ENCODE results near the gene TRIP10.

DNA sequence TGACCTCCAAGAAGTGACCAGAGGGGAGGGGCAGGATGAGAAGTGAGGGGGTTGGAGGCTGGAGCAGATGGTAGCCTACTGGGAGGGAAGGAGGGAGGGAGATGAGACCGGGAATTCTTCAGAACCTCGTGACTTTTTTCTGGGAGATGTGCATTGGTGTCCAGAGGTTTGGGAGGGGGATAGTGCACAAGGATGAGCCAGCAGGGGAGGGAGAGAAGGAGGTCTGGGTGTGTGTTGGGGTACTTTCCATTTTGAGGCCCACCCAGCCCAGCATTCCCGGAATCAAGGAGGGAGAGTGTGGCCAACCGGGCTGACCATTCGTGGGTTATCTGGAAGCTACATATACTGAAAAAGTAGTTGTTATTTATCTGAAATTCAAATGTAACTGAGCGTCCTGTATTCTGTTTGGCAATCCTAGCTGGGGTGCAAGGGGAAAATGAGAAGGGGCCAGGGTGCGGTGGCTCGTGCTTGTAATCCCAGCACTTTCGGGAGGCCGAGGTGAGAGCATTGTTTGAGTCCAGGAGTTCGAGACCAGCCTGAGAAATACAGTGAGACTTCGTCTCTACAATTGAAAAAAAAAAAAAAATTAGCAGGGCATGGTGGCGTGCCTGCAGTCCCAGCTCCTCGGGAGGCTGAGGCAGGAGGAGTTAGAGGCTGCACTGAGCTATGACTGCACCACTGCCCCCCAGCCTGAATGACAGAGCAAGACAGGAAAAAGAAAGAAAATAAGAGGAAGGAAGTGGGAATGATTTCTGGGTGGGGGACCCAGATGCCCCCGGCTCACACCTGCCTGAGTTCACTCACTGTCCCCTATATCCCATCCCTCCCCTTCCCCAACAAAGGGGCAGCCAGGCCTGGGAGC lies 14.6 kb upstream of the TRIP10 start:
- TF ChIP-seq, protein P1, sequence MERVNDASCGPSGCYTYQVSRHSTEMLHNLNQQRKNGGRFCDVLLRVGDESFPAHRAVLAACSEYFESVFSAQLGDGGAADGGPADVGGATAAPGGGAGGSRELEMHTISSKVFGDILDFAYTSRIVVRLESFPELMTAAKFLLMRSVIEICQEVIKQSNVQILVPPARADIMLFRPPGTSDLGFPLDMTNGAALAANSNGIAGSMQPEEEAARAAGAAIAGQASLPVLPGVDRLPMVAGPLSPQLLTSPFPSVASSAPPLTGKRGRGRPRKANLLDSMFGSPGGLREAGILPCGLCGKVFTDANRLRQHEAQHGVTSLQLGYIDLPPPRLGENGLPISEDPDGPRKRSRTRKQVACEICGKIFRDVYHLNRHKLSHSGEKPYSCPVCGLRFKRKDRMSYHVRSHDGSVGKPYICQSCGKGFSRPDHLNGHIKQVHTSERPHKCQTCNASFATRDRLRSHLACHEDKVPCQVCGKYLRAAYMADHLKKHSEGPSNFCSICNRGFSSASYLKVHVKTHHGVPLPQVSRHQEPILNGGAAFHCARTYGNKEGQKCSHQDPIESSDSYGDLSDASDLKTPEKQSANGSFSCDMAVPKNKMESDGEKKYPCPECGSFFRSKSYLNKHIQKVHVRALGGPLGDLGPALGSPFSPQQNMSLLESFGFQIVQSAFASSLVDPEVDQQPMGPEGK (CRISPR knock-in tag; IDR thresholded peaks at IDR 0.05; ENCODE audit: borderline replicate concordance) = no peak
- no peak for TF ChIP-seq ZFP3 (CRISPR knock-in tag; IDR thresholded peaks at IDR 0.05)
